SIG-M5 (cell line): Measurements from ENCODE around the gene PUSL1.
A peak's percentile ranks its signal among the peaks of the same experiment; 100 is the strongest.

ENCODE experiments used
- DNase-seq: peaks from one replicate; lab custom pipeline; 2025; lab: John Stamatoyannopoulos, UW

The PUSL1 gene

GRCh38 chr1:1307923-1308755 is at the start of gene PUSL1, which contains the start of gene ACAP3:
Gene PUSL1 (plus strand): TSS chr1:1308597. CDS start chr1:1308644, 47 bp downstream.
Gene ACAP3 (minus strand): TSS chr1:1307930. CDS start chr1:1307815, 115 bp downstream.
- peak; percentile 55 for DNase-seq

GRCh38 chr1:1259119-1259488 is 49.3 kb upstream of the PUSL1 start:
- no peak for DNase-seq

GRCh38 chr1:1259540-1259939 is 48.9 kb upstream of the PUSL1 start:
- DNase-seq, result no peak

GRCh38 chr1:1259951-1260600 is 48.3 kb upstream of the PUSL1 start:
- DNase-seq, result no peak

GRCh38 chr1:1260843-1261560 is 47.4 kb upstream of the PUSL1 start:
- no peak for DNase-seq

GRCh38 chr1:1262071-1262470 is 46.3 kb upstream of the PUSL1 start:
- no peak for DNase-seq

GRCh38 chr1:1262758-1263157 is 45.6 kb upstream of the PUSL1 start:
- no peak for DNase-seq

- DNase-seq, result no peak
Measured at GRCh38 chr1:1264026-1264425, 44.4 kb upstream of the PUSL1 start.

- no peak for DNase-seq
Measured at GRCh38 chr1:1264868-1265272, 43.5 kb upstream of the PUSL1 start.

- no peak for DNase-seq
Measured at GRCh38 chr1:1267488-1268283, 40.7 kb upstream of the PUSL1 start.

GRCh38 chr1:1268284-1268682 is 40.1 kb upstream of the PUSL1 start:
- DNase-seq, result no peak

GRCh38 chr1:1270813-1271212 is 37.6 kb upstream of the PUSL1 start:
- DNase-seq, result no peak

GRCh38 chr1:1272341-1273208 is 35.8 kb upstream of the PUSL1 start:
- no peak for DNase-seq

GRCh38 chr1:1273209-1273511 is 35.2 kb upstream of the PUSL1 start:
- no peak for DNase-seq

- DNase-seq, result peak; percentile 21
Measured at GRCh38 chr1:1273512-1274298, 34.7 kb upstream of the PUSL1 start, which contains the start of gene UBE2J2. Gene UBE2J2 (minus strand): TSS chr1:1273854. CDS start chr1:1267992, 5,862 bp downstream.

GRCh38 chr1:1274299-1274930 is 34.0 kb upstream of the PUSL1 start:
- no peak for DNase-seq

- no peak for DNase-seq
Measured at GRCh38 chr1:1274931-1275431, 33.4 kb upstream of the PUSL1 start.

GRCh38 chr1:1275836-1276235 is 32.6 kb upstream of the PUSL1 start:
- no peak for DNase-seq

GRCh38 chr1:1278620-1279019 is 29.8 kb upstream of the PUSL1 start:
- no peak for DNase-seq

- no peak for DNase-seq
Measured at GRCh38 chr1:1279028-1279427, 29.4 kb upstream of the PUSL1 start.
